HT1080 (cell line): ENCODE measurements around the gene VEZF1. TPM values are rescaled to one million over a fixed set of nuclear protein-coding genes. Genes with fewer than 3 reads are reported as not detected.

Experiments
- DNase-seq: peaks from one replicate; pipeline ENCODE4 v3.0.0-alpha.2; 2015; ENCODE audit warnings: low read depth
- total RNA-seq: library from RNA; depleted of rRNA; stranded (reverse); fragments of >200 nt; shearing (Covaris generic); gene quantifications from 2 replicates; pipeline ENCODE4 v1.2.3, GENCODE V29; 2014

VEZF1 gene
- total RNA-seq, 1 experiment from 2014 or later, result 37.2 TPM

DNA sequence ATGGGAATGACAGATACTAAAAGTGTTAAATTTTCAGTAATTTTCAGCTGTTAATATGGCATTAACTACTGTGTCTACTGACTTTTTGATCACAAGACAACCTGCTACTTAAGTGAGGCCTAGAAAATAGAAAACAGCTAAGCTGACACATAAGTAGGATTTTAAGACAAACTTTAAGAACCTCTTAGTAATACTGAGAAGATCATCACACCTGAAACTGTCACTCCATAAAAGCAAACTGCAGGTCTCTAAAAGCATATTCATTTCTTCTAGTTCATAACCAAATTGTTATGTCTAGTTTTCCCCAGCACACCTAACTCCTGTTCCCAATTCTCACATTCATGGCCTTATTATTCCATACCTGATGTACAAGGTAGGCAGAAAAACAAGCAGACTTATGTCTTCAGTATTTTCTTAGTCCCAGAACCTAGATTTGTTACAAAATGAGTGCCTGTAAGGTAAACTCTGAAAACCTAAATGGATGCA, 11.0 kb upstream of the VEZF1 start:
- no peak for DNase-seq

DNA sequence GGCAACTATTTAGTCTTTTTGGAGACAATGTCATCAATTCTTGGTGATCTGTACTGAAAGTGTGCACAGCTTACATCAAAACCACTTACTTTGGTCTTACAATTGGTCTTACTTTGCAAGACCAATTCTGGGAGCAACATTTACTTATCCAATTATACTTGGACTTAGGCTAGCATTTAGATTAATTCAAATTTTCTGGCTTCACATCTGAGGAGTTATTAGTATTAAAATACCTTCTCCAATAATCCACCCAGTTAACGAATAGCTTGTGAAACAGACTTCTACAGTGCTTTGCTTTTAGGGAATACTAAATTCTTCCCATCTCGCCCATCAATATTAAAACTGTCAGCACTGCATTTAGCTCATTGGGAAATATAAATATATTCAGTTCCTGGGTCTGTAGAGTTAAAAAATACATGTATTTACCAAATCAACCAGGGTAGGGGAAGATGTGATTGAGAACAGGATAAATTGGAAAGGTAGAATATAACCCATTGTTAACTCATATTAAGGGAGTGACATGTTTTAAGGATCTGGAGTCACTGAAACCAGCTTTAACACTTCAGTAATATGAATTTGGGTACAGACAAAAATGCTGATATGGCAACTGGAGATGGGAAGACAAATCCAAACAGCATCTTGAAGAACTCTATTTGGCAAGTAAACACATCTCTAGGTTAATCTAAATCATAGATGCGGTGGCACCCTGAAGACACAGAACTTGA, 9.2 kb upstream of the VEZF1 start:
- DNase-seq, result no peak

DNA sequence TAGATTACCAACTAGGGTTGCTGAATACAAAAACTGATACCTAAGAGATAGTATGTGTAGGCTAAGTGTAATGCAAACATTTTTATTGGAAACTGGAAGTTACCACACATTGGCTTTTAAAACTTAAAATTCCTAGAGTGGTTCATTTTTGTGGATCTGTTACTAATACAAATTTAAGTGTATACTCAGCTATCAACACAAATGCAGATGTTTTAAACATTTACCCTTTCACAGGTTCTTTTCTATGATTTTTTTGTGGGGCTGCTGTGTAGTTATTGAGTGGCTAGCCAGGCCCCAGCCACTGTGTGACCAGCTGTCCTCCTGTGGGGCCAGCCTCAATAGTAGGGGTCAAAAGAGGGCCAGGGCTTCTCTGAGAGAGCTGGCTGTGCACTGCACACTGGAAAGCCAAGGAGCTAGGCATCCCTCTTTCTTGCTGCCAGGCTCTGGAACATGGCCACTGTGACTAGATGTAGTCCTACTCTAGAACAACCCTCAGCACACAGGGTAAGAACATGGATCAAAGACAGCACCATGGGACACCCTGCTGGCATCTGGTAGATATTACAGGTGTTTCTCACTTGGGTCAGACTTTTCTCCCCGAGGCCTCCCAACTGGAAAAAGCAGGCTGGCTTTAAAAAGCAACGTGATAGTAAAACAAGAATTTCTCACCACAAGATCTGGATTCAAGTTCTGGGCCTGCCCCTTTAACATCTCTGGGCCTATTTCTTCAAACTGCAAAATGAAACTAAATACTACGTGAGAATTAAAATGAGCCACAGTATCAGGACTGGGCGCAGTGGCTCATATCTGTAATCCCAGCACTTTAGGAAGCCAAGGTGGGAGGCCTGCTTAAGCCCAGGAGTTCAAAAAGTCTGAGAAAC, 7.3 kb upstream of the VEZF1 start:
- peak; percentile 72 for DNase-seq

DNA sequence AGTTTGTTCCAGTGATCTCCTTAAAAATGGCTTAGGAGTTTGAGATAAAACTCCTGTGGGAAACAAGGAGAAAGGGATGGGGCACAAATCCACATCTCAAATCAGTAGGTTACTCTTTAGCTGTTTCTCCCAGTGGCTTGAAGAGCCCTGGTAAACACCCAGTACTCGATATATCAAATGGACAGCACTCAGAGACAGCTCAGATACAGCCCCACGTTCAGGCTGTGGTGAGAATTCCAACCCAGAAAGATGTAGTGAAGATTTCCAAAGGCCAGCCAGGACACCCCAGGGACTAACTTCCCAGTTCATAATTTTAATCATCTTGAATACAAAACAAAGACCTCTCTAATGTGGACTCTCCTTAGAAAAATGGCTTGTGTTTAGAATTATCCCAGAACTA, 6.4 kb upstream of the VEZF1 start:
- no peak for DNase-seq

DNA sequence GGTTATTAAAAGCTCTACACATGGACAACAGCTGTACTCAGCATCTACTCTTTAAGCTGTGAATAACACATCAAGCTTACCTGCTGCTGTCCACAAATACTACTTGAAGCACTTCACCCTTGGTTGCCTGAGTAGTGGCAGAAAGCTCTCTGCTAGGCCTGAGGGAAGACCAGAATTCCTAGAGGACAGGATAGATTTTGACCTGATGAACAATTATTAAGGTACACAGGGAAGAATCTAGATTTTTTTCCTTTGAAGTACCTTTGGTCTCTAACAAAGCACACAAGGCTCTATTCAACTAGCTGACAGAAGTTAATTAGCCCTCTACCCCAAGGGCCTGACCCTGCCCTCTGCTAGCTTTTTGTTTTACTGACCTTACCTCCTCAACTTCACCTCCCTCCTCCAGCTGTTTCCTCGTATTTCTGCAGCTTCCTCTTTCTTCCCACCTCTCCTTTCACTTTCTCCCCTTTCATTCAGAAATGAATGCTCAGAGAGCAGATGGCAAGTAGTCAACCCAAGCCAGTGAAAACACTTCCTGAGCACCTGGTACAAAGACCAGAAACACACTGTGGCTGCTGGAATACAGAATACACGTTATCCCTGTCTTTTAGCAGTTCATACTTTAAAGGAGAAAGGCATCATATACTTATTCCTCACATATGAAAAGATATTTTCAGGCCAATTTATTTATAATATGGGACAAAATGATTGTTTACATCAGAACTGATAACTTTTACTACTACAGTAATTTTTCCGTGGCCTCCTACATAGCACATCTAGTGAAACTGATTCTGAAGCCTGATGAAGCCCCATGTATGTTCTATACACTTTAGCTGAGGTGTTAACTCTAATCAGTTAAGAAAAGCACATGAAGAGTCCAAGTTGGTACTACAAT, 5.7 kb upstream of the VEZF1 start:
- DNase-seq, result no peak

DNA sequence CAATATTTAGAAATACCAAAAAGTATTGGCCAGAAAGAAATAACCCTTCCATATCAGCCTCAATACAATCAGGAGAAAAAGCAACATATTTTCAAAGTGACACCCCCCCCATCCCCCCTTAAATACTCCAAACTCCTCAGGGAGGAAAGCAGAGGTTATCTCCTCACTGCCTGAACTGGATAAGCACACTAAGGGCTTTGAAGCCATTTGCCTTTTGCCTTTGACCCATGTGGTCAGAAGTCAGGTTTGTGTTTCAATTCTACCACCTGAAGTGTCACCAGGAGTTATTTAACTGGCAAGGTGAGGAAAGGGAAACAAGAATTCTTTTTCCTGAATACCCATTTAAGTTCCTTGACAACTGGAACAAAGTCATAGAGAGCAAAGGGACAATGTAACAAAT, 3.5 kb upstream of the VEZF1 start:
- DNase-seq, result no peak

DNA sequence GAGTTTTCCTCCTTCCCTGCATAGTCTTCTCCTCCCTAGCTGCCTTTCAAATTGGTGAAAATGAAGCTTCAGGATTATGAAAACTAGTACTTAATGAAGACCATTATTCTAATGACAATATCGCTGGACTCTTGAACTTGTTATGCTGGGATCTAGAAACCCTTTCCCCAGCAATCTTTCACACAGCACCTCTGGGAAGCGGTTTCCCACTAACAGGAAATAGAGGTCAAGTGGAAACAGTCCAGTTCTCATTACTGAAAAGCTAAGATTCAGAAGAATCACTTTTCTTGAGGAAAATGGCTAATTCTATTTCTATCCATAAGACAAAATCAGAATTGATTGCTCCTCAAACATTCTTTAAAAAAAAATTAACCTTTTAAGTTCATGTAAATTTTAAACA, 2.0 kb upstream of the VEZF1 start:
- no peak for DNase-seq

DNA sequence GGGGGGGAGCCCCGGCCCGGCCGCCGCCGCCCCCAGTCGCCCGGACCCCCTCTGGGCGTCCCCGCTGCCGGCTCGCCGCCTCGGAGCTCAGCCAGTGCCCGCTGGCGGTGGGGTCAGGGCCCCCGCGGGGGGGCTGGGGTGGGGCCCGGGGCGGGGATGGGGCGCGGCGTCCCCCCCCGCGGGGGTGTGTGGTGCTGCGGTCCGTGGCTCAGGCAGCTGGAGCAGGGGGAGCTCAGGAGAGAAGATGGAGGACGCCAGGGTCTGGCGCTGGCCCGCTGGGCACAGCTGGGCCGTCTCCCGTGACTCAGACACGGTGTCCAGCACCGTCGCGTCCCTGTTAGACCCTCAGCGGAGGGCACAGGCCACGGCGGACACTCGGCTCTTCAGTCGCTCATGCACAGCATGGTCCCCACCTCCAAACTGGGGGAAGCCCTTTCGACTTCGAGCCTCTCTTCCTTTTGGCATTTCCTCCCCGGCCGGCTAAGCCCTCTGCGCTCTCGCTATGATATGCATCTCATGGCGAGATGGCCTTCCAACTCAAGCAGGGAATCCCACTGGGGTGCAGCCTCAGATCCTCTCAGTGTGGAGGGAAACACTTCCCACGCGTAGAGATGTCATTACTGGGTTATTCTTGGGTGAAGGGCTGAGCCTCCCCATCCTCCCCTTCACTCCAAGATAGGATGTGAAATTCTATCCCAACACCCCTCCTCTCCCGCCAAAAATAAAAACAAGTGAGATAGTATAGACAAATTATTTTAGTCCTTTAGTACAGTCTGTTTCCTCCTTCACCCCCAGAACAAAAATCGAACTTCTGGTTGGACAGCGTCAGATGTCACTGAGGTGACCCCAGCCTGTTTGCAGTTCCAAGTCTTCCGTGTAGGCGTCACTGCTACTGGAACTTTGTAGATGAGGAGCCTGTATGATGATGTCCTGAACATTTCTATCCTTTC, 522 bp upstream of the VEZF1 start:
- peak; percentile 51 for DNase-seq

DNA sequence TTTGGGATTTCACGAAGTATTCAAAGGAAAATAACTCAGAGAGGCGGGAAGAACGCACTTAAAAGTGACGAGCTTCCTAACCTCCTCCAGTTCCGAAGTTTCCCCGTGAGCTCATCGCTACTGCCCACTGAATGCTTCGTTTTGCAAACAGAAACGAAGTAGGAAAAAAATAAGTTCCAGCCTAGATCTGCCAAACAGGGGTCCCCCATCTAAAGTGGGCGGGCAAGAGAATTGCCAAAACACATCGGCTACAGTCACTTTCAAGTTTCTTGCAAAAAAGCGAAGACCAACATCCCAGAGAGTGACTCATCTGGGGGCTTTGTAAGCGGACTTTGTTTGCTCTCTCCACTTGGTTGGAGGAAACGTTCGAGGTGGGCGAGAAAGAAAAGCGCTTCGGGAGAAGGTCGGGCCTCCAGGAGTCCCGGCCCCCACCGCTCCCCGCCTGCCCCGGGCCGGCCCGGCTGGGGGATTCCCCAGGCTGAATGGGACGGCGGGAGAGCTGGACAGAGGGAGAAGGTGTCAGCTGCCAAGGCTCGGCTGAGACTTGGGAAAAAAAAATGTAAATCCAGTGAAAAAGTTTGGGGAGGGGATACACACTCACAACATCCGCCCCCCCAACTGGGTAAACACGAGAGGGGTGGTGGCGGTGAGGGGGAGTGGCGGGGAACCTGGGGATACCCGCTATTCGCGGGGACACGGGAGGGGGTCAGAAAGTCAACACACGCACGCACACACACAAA, 1.0 kb downstream of the VEZF1 start:
- peak; percentile 86 for DNase-seq

DNA sequence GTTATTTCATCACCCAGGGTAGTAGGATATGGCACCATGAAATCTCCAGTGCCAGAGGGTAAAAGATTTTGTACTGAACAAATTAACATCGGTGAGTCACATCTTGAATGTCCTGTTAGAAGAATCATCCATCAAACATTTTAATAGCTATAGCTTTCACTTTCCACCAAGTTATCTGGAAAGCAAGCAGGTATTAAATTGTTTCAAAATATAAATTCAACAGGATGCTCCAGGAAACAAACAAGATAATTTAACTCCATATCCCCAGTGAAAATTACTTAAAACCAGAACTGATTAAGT, 2.4 kb downstream of the VEZF1 start:
- DNase-seq, result peak; percentile 66

DNA sequence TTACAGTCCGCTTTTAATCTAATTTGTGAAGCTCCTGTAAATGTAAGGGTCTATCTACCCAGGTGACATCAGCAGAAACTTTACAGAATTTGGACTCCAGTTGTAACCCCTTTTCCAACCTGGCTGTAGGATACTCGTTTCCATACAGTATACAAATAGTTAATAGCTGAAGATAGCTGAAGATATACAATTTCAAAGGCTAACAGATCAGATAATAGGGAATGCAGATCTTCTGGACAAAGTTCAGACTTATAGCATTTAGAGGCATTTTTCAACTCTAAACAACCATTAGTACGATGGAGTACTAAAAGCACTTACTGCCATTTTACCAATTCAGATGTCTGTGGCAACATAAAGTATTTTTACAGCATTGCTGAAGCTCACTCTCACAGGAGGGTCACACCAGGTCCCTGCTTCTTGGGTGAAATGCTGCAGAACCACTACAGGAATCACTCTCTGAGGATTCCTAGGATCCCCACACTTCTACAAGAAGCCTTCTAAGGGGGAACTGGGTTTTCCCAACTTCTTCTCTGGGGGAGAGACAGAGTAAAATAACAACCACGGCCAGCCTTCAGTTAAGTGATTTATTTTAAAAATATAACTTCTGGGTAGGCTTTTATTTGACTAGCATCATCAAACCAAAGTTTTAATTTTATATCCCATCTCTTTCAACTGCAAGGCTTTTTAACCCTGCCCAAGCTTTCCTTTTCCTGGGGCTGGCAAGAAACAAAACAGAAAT, 2.9 kb downstream of the VEZF1 start:
- no peak for DNase-seq

DNA sequence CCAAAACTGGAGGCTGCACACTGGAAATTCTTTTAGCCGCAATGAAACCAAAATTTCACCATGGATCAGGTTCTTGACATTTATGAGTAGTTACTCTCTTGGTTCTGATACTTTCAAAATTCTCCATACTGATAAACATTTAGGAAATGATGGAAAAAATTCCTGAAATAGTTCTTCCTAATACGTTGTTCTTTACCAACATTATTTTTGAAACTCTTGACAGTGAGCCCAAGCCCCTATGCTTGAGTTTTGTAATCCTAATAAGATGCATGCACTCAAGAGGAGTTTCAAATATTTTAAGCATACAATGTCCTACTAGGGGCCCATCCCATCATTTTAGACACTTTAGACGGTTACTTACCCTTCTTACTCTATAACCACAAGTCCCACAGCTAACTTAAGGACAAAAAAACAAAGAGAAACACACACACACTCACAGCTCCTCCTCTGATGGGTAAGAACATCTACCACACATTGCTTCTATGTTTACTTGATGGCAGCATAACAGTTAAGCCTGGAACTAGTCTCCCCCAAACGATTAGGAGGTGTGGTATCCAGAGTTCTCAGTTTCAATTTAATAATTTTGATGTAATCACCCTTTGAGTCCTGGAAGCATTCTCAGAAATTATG, 3.7 kb downstream of the VEZF1 start:
- DNase-seq, result no peak

DNA sequence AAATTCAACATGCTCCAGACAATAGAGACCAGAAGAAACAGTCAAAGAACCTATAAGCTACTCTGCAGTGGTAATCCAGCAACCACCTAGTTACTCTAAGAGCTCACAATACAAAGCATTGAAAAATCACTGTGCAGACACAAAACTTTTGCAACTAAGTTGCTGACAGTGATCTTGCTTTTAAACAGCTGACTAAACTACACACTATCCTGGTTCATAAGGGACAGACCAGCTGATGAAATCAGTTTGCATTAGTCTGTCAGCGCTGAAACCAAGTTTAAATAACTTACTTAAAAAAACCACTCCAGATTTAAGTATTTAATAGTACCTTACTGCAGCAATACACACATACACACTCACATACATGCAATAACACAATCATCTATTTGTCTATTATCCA, 4.6 kb downstream of the VEZF1 start:
- DNase-seq, result no peak

DNA sequence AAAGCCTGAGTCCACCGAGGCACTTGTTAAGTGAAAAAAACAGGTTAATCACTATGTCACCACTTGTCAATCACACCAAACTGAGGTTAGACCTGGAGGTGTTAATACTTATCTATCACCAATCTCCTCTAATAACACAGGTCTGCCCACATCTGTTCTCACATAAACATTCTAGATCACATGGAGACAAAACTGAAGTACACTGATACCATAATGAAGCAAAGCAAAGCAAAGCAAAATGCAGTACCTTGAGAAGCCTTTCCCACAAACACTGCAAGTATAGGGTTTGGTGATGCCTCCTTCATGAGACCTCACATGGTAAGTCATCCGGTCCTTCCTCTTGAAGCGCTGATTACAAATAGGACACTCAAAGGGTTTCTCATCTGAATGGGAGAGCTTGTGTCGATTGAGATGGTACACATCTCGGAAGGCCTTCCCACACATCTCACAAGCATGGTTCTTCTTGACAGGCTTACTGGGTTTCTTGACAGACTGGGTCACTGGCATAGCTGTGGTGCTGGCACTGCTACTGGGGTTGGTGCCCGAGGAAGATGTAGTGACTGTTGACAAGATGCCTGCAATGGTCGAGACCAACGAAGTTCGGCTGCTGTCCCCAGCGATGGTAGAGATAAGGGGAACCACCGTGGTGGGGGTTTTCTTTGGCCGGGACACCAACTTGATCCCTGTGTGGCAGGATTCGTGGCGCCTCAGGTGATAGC, 5.4 kb downstream of the VEZF1 start:
- no peak for DNase-seq

DNA sequence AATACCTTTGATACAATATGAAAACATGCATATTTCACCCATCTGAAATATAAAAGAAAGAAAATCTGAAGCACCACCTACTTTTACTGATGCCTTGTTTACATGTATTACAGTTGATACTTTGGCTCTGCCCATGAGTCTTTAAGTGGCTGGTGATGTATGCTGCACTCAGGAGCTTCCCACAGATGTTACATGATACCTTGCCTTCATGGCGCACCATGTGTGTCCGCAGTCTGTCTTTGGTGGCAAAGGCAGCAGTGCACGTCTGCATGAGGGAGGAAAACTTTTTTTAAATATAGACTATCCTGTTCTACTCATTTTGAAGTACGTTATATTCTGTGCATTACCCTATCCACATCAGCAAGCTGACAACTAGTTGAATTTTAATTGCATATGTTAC, 7.5 kb downstream of the VEZF1 start:
- no peak for DNase-seq

DNA sequence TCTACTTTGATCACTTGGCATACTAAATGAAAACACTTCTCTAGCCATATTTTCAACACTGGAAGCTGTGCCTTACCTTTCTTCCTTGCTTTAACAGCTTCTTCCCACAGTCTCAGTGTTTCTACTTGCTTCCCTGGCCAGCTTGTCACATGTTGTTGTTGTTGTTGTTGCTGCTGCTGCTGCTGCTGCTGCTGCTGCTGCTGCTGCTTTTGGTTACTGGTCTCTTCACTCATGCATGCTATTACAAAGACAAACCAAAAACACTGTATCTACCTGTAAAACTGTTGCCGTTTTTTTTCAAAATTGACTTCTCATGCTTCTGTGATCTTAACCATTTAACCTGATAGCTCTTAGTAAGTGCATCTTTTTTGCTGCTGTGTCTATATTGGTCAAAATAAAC, 9.0 kb downstream of the VEZF1 start:
- DNase-seq, result no peak

DNA sequence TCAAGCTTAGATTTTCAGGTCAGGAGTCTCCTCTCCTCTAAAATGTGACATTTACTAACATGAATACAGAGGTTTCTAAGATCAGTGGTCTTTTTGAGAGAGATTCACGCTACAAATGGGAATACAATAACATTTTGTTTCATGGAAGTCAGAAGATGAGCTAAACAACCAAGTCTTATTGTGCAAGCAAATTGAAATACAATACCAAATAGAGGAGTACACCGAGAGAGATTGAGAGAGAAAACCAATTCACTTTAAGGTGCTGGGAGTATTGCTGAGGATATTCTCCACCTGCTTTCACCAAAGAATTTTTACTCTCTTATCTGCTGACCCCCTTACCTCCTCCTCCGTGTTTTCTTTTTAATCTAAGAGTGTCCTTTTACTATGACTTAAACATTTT, 11.5 kb downstream of the VEZF1 start:
- no peak for DNase-seq

DNA sequence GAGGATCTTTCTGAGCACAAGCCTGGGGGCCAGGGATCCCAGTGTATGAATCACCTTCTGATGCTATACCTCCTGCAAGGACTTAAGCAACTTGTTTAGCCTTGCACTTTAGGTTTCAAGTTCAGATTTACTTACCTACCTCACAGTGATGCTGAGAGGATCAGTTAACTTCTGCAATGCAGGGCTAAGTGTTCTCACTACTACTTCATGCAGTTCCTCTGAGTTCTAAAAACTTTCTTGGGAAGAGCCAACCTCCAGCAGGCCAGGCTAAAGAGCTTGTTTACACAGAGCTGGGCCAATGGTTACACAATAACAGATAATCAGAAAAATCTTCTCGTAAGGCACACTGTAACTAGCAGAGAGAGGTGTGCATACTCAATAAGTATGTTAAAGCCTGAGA, 13.0 kb downstream of the VEZF1 start:
- no peak for DNase-seq
